ENCODE results near the gene ZNG1B.
"Not testable (repeated sequence)": the region's sequence is repeated elsewhere in the genome, so short reads cannot be mapped to it uniquely, and the experiment has no call there.

Gene ZNG1B

DNA sequence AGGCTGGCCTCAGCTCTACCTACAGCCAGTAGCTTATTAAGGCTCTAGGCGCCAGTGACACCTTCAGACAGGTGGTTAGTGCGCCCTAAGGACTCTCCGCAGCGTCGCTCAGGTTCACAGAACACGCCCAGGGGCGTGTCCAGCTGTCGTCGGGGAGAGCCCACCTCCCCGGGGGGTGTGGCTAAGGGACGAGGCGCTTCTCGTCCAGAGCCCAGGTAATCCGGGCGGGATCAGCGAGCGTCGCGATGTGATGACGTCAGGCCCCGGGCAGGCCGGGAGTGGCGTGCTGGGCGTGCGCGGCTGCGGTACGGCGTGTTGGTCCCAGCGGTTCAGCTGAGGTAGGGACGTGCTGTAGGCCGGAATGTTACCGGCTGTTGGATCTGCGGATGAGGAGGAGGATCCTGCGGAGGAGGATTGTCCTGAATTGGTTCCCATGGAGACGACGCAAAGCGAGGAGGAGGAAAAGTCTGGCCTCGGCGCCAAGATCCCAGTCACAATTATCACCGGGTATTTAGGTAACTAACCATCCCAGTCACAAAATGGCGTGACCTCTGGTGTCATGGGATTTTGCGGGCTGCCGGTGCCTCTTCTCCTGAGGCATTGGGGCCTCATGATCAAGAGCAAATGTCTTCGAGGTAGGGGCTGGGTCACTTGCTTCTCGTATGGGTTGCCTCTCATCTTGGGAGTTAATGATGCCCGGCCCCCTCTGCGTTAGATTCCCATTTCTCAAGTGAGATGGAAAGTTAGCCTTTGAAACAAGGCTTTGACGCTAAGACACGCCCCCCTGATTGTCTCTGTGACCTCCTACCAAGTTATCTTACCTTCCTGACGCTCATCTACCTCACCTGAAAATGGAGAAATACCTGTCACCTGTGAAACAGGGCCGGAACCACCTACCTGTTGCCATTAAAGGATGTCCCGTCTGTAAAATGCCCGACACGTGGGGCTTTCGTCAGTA, at the start of gene ZNG1B:
ZNG1B (plus strand) TSS at position 184 of the 958 bp plus-strand sequence; CDS start at position 362, 178 bp downstream.
- H3K4me1 ChIP-seq (ENCODE audit: control insufficient read depth, insufficient read depth, low read length); DNase-seq (ENCODE audit: low read depth, low spot score); H3K27ac ChIP-seq (ENCODE audit: low read length); H3K27me3 ChIP-seq (ENCODE audit: control insufficient read depth, insufficient read depth, low read length); H3K9me3 ChIP-seq (ENCODE audit: control insufficient read depth, insufficient read depth, low read length); H3K36me3 ChIP-seq (ENCODE audit: control insufficient read depth, insufficient read depth, low read length): not testable (repeated sequence)
- no CpG with 5 or more reads among the region's 56 CpGs for WGBS (ENCODE audit: insufficient coverage, insufficient read length)
- H3K4me3 ChIP-seq (ENCODE audit: low read length), result peak within 1 kb of the TSS; percentile 57; the same call in 1 of the 2 replicates

DNA sequence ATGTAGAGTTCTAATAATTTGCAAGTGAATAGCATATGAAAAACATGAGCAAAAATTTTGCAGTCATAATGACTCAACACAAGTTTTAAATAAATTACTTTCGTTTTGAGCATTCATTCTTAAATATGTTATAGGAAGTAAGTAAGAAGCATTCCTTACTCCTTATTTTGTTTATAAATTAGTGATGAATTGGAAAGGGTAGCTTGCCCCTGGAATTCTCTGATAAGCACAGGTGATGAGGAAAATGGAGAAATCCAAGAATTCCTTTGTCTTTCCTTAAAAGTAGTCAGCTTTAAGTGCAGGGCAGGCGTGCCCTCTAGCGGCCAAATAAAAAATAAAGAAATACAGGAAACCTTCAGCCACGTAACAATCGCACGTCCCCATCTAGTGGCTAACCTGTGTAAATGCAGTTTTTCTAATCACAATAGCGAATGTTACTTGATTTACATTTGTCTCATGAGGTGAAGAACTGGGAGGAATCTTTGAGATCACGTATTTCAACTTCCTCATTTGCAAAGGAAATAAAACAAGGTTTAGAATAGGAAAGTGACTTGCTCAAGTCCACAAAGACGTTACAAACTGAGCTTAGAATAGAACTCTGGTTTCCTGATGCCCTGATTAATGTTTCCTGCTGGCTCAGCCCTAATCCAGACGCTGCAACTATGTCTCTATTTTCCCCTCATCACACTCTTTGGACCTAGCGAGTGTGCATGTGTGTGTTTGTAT, 47.2 kb upstream of the ZNG1B start:
- H3K27me3 ChIP-seq (ENCODE audit: control insufficient read depth, insufficient read depth, low read length), result no peaks in the 10 kb centered on the region
- no peak overlapping the region for H3K4me3 ChIP-seq (ENCODE audit: low read length)
- peak; percentile 37 for DNase-seq (ENCODE audit: low read depth, low spot score)
- H3K4me1 ChIP-seq (ENCODE audit: control insufficient read depth, insufficient read depth, low read length), result no peaks in the 10 kb centered on the region
- no peaks in the 10 kb centered on the region for H3K36me3 ChIP-seq (ENCODE audit: control insufficient read depth, insufficient read depth, low read length)
- no peaks in the 10 kb centered on the region for H3K9me3 ChIP-seq (ENCODE audit: control insufficient read depth, insufficient read depth, low read length)
- H3K27ac ChIP-seq (ENCODE audit: low read length), result no peak overlapping the region
- WGBS (ENCODE audit: insufficient coverage, insufficient read length), result no CpG with 5 or more reads among the region's 11 CpGs

DNA sequence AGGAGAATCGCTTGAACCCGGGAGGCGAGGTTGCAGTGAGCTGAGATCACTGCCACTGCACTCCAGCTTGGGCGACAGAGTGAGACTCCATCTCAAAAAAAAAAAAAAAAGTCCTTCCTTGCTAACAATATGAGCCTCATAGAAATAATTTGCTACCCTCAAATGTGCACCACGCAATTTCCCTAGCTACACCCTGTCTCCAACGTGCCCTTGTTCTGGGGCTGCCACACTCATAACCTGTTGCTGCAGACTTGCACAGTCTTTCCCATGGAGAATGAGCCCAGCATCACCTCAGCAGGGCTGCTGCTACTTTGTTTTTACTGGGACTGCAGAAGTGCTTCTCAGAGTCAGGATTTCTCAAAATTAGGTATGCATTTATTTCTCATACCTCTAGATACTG, 46.4 kb upstream of the ZNG1B start:
- no CpG with 5 or more reads among the region's 6 CpGs for WGBS (ENCODE audit: insufficient coverage, insufficient read length)

DNA sequence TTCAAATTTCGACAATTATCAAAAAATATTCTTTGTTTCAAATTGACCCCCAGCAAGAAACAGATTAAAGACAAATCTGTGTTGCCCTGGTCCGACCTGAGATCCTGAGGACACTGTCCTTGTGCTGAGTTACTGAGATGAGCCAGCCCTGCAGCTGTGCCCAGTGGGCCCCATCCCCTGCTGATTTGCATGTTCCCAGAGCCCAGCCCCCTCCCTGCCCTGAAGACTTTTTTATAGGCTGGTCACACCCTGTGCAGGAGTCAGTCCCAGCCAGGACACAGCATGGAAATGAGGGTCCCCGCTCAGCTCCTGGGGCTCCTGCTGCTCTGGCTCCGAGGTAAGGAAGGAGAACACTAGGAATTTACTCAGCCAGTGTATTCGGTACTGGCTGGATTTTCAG, 31.4 kb upstream of the ZNG1B start:
- 100% methylated on average over 1 of the region's 5 CpGs for WGBS (ENCODE audit: insufficient coverage, insufficient read length)
- no peak for DNase-seq (ENCODE audit: low read depth, low spot score)
- no peaks in the 10 kb centered on the region for H3K4me1 ChIP-seq (ENCODE audit: control insufficient read depth, insufficient read depth, low read length)

More for the DNA sequence above, 46.4 kb upstream of the ZNG1B start:
- H3K27ac ChIP-seq (ENCODE audit: low read length), result no peak overlapping the region
- H3K4me3 ChIP-seq (ENCODE audit: low read length), result no peak overlapping the region
- H3K27me3 ChIP-seq (ENCODE audit: control insufficient read depth, insufficient read depth, low read length), result no peaks in the 10 kb centered on the region
- no peaks in the 10 kb centered on the region for H3K4me1 ChIP-seq (ENCODE audit: control insufficient read depth, insufficient read depth, low read length)
- no peaks in the 10 kb centered on the region for H3K9me3 ChIP-seq (ENCODE audit: control insufficient read depth, insufficient read depth, low read length)
- no peak for DNase-seq (ENCODE audit: low read depth, low spot score)
- no peaks in the 10 kb centered on the region for H3K36me3 ChIP-seq (ENCODE audit: control insufficient read depth, insufficient read depth, low read length)

DNA sequence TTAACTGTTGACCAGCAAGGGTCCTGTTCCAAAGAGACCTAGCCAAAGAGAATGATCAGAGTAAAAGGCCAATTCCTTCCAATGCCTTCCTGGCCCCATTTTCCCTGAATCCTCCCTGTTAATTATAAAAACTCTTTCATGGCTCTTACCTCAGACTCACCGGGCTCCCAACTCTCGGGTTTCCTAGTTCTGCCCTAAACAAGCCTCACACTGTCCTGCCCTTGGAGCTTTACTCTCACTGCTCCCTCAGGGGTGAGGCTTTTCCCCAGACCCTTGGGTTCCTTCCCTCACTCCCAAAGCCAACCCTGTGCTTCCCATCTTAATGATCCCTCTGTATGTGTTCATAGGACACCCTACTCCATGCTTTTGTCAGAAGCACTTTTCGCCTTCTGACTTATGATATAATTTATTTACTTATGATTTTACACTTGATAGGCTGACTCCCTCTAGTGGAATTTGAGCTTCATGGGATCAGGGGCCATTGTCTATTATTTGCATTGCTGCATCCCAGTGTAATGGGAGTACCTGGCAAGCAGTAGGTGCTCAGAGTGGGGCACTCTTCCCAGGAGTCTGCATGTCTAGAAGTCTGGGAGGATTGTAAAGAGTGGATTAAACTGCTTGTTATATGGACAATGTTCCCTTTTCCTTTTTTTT, 29.9 kb upstream of the ZNG1B start:
- no peak for DNase-seq (ENCODE audit: low read depth, low spot score)
- Histone ChIP-seq H3K36me3 (ENCODE audit: control insufficient read depth, insufficient read depth, low read length) (no peaks in the 10 kb centered on the region), H3K4me3 (ENCODE audit: low read length) (no peak overlapping the region), H3K9me3 (ENCODE audit: control insufficient read depth, insufficient read depth, low read length) (no peaks in the 10 kb centered on the region), H3K27me3 (ENCODE audit: control insufficient read depth, insufficient read depth, low read length) (no peaks in the 10 kb centered on the region), H3K27ac (ENCODE audit: low read length) (no peak overlapping the region), H3K4me1 (ENCODE audit: control insufficient read depth, insufficient read depth, low read length) (no peaks in the 10 kb centered on the region)
- no CpG with 5 or more reads among the region's 3 CpGs for WGBS (ENCODE audit: insufficient coverage, insufficient read length)

More for the DNA sequence above, 31.4 kb upstream of the ZNG1B start:
- H3K27me3 ChIP-seq (ENCODE audit: control insufficient read depth, insufficient read depth, low read length), result no peaks in the 10 kb centered on the region
- H3K27ac ChIP-seq (ENCODE audit: low read length), result no peak overlapping the region
- H3K4me3 ChIP-seq (ENCODE audit: low read length), result no peak overlapping the region
- H3K9me3 ChIP-seq (ENCODE audit: control insufficient read depth, insufficient read depth, low read length), result no peaks in the 10 kb centered on the region
- H3K36me3 ChIP-seq (ENCODE audit: control insufficient read depth, insufficient read depth, low read length), result no peaks in the 10 kb centered on the region

DNA sequence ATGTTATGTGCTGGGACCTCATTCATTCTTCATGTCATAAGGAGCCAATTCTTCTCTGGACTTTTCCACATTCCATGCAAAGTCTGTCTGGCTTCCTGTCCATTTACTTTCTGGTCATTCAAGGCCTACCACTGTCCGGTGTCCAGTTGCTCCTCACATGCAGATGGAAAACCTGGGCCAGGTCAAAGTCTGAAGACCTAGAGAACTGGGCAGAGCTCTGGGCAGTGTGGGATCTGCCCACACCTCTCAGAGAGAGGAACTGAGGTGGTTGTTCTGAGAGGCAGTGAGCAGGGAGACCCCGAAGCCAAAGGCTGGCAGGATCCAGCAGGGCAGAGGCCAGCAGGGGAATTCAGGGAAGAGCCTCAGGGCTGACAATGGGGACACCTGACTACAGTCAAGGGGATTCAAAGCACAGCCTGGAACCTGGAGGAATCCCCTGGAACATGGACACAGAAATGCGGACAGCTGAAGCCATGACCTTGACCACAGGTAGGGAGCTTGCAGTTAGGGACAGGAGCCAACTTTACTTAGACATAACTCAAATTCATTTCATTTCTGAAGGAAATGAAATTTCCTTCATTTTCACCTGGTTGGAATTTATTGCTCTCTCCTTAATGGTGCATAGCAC, 25.7 kb upstream of the ZNG1B start:
- H3K9me3 ChIP-seq (ENCODE audit: control insufficient read depth, insufficient read depth, low read length); DNase-seq (ENCODE audit: low read depth, low spot score); H3K4me3 ChIP-seq (ENCODE audit: low read length); H3K27ac ChIP-seq (ENCODE audit: low read length); H3K4me1 ChIP-seq (ENCODE audit: control insufficient read depth, insufficient read depth, low read length); H3K27me3 ChIP-seq (ENCODE audit: control insufficient read depth, insufficient read depth, low read length); H3K36me3 ChIP-seq (ENCODE audit: control insufficient read depth, insufficient read depth, low read length): not testable (repeated sequence)
- WGBS (ENCODE audit: insufficient coverage, insufficient read length), result no CpG with 5 or more reads among the region's 3 CpGs

DNA sequence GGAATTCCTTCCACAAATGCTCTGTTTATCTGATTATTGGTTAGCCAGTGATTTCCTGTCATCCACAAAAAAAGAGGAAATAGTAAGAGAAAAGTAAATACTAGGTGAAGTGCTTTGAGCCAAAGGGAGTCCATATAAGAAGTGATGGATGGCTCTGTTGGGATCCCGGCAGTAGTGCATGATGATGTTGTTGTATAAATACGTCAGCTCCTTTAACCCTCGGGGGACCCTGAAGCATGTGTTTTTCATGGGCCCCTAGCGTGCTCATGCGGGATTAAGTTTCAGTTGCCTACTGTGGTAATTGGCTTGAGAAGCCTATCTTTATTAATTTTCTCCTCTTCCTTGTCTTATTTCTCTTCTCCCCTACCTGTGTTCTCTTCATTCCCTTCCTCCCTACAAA, 24.7 kb upstream of the ZNG1B start:
- not testable (repeated sequence) for DNase-seq (ENCODE audit: low read depth, low spot score); H3K27me3 ChIP-seq (ENCODE audit: control insufficient read depth, insufficient read depth, low read length); H3K9me3 ChIP-seq (ENCODE audit: control insufficient read depth, insufficient read depth, low read length); H3K27ac ChIP-seq (ENCODE audit: low read length); H3K4me1 ChIP-seq (ENCODE audit: control insufficient read depth, insufficient read depth, low read length); H3K4me3 ChIP-seq (ENCODE audit: low read length); H3K36me3 ChIP-seq (ENCODE audit: control insufficient read depth, insufficient read depth, low read length)
- WGBS (ENCODE audit: insufficient coverage, insufficient read length), result no CpG with 5 or more reads among the region's 5 CpGs

DNA sequence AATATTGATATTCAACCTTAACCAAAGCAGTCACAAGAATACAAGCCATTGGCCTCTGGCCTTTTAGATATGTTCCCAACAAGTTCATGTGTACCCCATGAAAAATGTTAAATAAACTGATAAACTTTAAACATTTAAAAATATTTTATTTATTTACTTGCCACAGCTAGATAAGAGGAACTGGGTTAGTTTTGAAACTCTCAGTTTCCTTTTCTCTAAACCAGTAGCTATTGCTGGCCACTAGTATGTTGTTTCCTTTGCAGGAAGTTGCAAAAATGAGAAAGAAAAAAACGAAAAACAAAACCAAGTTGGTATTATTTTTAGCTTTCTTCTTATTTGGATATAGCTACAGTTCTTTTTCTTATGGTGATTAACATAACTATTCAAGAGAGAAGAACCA, 5.7 kb upstream of the ZNG1B start:
- not testable (repeated sequence) for DNase-seq (ENCODE audit: low read depth, low spot score); H3K4me1 ChIP-seq (ENCODE audit: control insufficient read depth, insufficient read depth, low read length); H3K4me3 ChIP-seq (ENCODE audit: low read length); H3K36me3 ChIP-seq (ENCODE audit: control insufficient read depth, insufficient read depth, low read length); H3K9me3 ChIP-seq (ENCODE audit: control insufficient read depth, insufficient read depth, low read length); H3K27me3 ChIP-seq (ENCODE audit: control insufficient read depth, insufficient read depth, low read length); H3K27ac ChIP-seq (ENCODE audit: low read length)
- WGBS (ENCODE audit: insufficient coverage, insufficient read length), result no CpG with 5 or more reads among the region's 1 CpG

DNA sequence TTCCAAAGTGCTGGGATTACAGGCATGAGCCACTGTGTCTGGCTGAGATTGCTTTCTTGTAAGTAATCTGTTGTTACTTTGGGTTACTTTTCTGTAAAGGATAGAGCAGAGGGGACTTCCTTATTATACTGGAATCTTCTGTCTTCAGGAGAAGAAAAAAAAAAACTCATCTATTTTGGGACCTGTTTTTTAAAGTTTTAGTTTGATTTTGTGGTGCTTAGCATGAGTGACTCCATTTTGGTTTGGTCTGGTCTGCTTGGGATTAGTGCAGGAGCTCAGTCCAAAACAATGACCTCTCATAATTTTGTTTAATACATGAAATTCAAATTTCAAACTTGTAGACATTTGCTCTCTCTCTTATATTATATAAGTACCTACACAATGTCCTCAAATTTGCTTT, 4.0 kb upstream of the ZNG1B start:
- not testable (repeated sequence) for H3K4me3 ChIP-seq (ENCODE audit: low read length); H3K9me3 ChIP-seq (ENCODE audit: control insufficient read depth, insufficient read depth, low read length); H3K27ac ChIP-seq (ENCODE audit: low read length); H3K36me3 ChIP-seq (ENCODE audit: control insufficient read depth, insufficient read depth, low read length); H3K27me3 ChIP-seq (ENCODE audit: control insufficient read depth, insufficient read depth, low read length); H3K4me1 ChIP-seq (ENCODE audit: control insufficient read depth, insufficient read depth, low read length); DNase-seq (ENCODE audit: low read depth, low spot score)

DNA sequence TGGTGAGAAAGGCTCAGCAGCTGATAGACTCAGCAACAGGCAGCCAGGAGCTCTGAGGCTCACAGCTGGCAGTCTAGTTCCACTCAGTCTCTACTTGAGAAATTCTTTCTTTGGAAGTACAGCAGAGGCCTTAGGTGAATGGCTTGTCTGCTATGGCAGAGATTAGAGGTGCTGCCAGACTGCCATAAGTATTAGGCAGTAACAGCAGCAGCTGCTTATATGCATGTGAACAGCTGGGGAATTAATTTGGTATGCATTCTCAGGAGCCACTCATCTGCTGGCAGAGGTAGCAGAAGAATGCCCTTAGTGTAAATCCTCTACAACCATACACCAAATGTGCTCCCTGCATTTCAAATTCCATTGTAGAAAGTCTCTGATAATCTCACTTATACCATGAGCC, 28.3 kb downstream of the ZNG1B start:
- H3K27me3 ChIP-seq (ENCODE audit: control insufficient read depth, insufficient read depth, low read length); H3K4me3 ChIP-seq (ENCODE audit: low read length); DNase-seq (ENCODE audit: low read depth, low spot score); H3K36me3 ChIP-seq (ENCODE audit: control insufficient read depth, insufficient read depth, low read length); H3K27ac ChIP-seq (ENCODE audit: low read length); H3K9me3 ChIP-seq (ENCODE audit: control insufficient read depth, insufficient read depth, low read length); H3K4me1 ChIP-seq (ENCODE audit: control insufficient read depth, insufficient read depth, low read length): not testable (repeated sequence)
